Natural killer cell treated with Interleukin-12 subunit alpha and Interleukin-12 subunit beta and Interleukin-15 and Interleukin-18, amount 100 ng/mL, for 72 hours (primary cell): ENCODE measurements around the gene CFAP90. TPM values are rescaled to one million over a fixed set of nuclear protein-coding genes. Genes with fewer than 3 reads are reported as not detected.
A peak's percentile ranks its signal among the peaks of the same experiment; 100 is the strongest.

Experiments used
- ATAC-seq, 2 donors: fragments of 150-1000 bp; cut with Tn5 transposase in 1 of 2; sonication (Bioruptor Pico), chemical (Tn5 transposase) in 1 of 2; 2 replicates each; pipeline ENCODE4 v1.10.0; 2021
- DNase-seq: peaks from one replicate; pipeline ENCODE4 v3.0.0; 2022; ENCODE audit warnings: low spot score
- H3K27ac Mint-ChIP-seq, 2 donors: 1 replicate in 1 of 2; 2 replicates in 1 of 2; pipeline ENCODE4 v1.8.0; 2022; ENCODE audit warnings: mixed read lengths in 2 of 2, mild to moderate bottlenecking in 1 of 2, moderate library complexity in 1 of 2
- H3K27me3 Mint-ChIP-seq, 2 donors: 1 replicate in 1 of 2; 2 replicates in 1 of 2; pipeline ENCODE4 v1.8.0; 2022; ENCODE audit warnings: mixed read lengths in 2 of 2
- H3K36me3 Mint-ChIP-seq: one replicate; pipeline ENCODE4 v1.8.0; 2022; ENCODE audit warnings: mixed read lengths
- H3K4me1 Mint-ChIP-seq, 2 donors: 1 replicate in 1 of 2; 2 replicates in 1 of 2; pipeline ENCODE4 v1.8.0; 2022; ENCODE audit warnings: low read depth in 2 of 2, mixed read lengths in 2 of 2, mild to moderate bottlenecking in 1 of 2
- H3K4me3 Mint-ChIP-seq: one replicate; pipeline ENCODE4 v1.8.0; 2022; ENCODE audit warnings: mixed read lengths
- H3K9me3 Mint-ChIP-seq: 2 replicates; pipeline ENCODE4 v1.8.0; 2022; ENCODE audit warnings: mixed read lengths
- total RNA-seq, 2 donors: library from RNA; stranded (reverse); gene quantifications; one replicate each; pipeline ENCODE4 v1.2.3, GENCODE V29; 2022

Gene CFAP90
- total RNA-seq, 2 donors from 2014 or later: not detected

DNA sequence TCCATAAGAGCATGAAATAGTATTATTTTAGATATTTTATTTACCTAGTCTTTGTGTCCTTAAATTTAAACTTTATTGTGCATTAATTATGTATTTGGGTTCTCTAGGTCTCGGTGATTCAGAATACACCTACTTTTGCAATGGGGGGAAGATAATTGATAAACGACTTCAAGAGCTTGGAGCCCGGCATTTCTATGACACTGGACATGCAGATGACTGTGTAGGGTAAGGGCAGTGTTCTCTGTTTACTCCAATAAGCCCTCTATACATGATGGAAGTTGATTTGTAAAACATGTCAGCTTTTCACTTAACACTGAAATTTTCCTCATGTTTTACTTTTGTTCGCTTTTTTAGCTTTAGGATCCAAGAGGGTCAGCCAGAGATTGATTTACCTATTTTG is 24.2 kb upstream of the CFAP90 start:
- H3K4me1 Mint-ChIP-seq: peaks cover 65 to 75% of the 10 kb centered on the region in 2 donors
- H3K27ac Mint-ChIP-seq: no peak overlapping the region
- peaks cover 44% of the 10 kb centered on the region for H3K36me3 Mint-ChIP-seq
- DNase-seq: no peak
- no peak for ATAC-seq
- H3K9me3 Mint-ChIP-seq: no peaks in the 10 kb centered on the region
- H3K4me3 Mint-ChIP-seq: no peak overlapping the region
- no peaks in the 10 kb centered on the region for H3K27me3 Mint-ChIP-seq

DNA sequence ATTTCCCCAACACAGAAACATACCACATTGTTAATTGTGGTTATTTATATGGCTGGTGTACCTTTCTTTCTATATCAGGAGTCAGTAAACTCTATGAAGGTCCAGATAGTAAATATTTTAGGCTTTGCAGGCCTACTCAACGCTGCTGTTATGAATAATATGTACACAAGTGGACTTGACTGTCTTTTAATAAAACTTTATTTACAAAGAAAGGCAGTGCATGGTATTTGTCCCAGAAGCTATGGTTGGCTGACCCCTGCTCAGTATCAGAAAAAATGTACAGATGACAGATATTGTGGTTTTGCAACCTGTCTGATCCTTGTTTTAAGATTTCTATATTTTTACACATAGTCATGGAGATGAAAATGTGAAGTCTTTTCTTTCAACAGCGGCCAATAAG is 23.7 kb upstream of the CFAP90 start:
- no peaks in the 10 kb centered on the region for H3K9me3 Mint-ChIP-seq
- H3K27ac Mint-ChIP-seq: no peak overlapping the region
- no peaks in the 10 kb centered on the region for H3K27me3 Mint-ChIP-seq
- peaks cover 69 to 79% of the 10 kb centered on the region in 2 donors for H3K4me1 Mint-ChIP-seq
- no peak overlapping the region for H3K4me3 Mint-ChIP-seq
- H3K36me3 Mint-ChIP-seq: peaks cover 44% of the 10 kb centered on the region
- no peak for DNase-seq
- ATAC-seq: no peak

- peak overlapping the region; percentile 86 to 90 for H3K27ac Mint-ChIP-seq
- no peaks in the 10 kb centered on the region for H3K9me3 Mint-ChIP-seq
- no peak for DNase-seq
- H3K27me3 Mint-ChIP-seq: no peaks in the 10 kb centered on the region
- H3K4me3 Mint-ChIP-seq: peak overlapping the region; percentile 67
- peaks cover 65 to 74% of the 10 kb centered on the region in 2 donors for H3K4me1 Mint-ChIP-seq
- peak in 1 of 2 donors; percentile 1 for ATAC-seq
- H3K36me3 Mint-ChIP-seq: peaks cover 40% of the 10 kb centered on the region
Observed at GRCh38 chr5:7873216-7873615, 22.3 kb upstream of the CFAP90 start.

DNA sequence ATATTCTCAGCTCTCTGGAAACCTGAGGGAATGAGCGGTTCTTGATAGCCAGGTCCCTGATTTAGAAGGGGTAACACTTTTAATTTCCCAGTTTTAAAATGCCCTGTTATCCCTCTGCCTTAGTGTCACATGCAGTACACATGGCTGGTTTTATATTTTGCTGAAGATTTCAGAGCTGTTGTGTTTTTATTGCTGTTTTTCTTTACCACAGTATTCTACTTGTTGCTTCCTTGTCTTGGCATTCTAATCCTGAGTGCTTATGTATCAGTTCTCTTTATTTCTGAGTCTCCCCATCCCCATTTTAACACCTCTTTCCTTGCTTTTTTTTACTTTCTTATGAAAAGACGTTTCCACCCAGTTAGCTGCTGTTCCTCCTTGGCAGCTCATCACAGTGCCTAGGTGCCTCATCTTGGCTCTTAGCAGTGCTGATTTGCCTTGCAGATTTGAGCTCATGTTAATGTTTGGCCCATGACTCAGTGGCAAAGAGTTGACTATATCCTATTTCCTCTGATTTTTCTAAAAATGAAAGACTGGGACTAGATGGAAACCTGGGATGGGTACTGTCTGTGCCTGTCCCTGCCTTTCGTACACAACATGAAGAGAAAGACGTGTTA is 21.7 kb upstream of the CFAP90 start:
- DNase-seq: no peak
- H3K4me1 Mint-ChIP-seq: peaks cover 62 to 71% of the 10 kb centered on the region in 2 donors
- H3K4me3 Mint-ChIP-seq: peak overlapping the region; percentile 67
- H3K9me3 Mint-ChIP-seq: no peaks in the 10 kb centered on the region
- ATAC-seq: no peak
- no peaks in the 10 kb centered on the region for H3K27me3 Mint-ChIP-seq
- H3K27ac Mint-ChIP-seq: peak overlapping the region; percentile 86 to 90
- H3K36me3 Mint-ChIP-seq: peaks cover 36% of the 10 kb centered on the region

GRCh38 chr5:7871653-7872052 is 20.7 kb upstream of the CFAP90 start:
- no peak for ATAC-seq
- H3K9me3 Mint-ChIP-seq: no peaks in the 10 kb centered on the region
- peaks cover 32% of the 10 kb centered on the region for H3K36me3 Mint-ChIP-seq
- H3K27ac Mint-ChIP-seq: peak overlapping the region; percentile 86 to 90
- H3K4me3 Mint-ChIP-seq: peak overlapping the region; percentile 95
- H3K27me3 Mint-ChIP-seq: no peaks in the 10 kb centered on the region
- DNase-seq: no peak
- peaks cover 59 to 70% of the 10 kb centered on the region in 2 donors for H3K4me1 Mint-ChIP-seq

- Mint-ChIP-seq H3K4me3 (peak overlapping the region; percentile 95), H3K4me1 (peaks cover 50 to 59% of the 10 kb centered on the region in 2 donors), H3K27ac (peak overlapping the region; percentile 61 to 90), H3K9me3 (no peaks in the 10 kb centered on the region), H3K27me3 (no peaks in the 10 kb centered on the region), H3K36me3 (peaks cover 16% of the 10 kb centered on the region)
- DNase-seq (no peak), ATAC-seq (peak; percentile 69 to 74)
Observed at GRCh38 chr5:7869474-7870136, 18.7 kb upstream of the CFAP90 start.

GRCh38 chr5:7868773-7869473 is 18.0 kb upstream of the CFAP90 start, which contains the start of the genes FASTKD3 and MTRR:
Gene FASTKD3 (minus strand): TSS chr5:7869031. CDS start chr5:7868083, 948 bp downstream.
Gene MTRR (plus strand): TSS chr5:7869148. CDS start chr5:7870795, 1,647 bp downstream.
- Mint-ChIP-seq H3K4me3 (peak within 1 kb of the TSS; percentile 95), H3K36me3 (peaks cover 15% of the 10 kb centered on the region), H3K4me1 (peaks cover 47 to 57% of the 10 kb centered on the region in 2 donors), H3K9me3 (no peaks in the 10 kb centered on the region), H3K27me3 (no peaks in the 10 kb centered on the region), H3K27ac (peak within 1 kb of the TSS; percentile 61 to 90)
- ATAC-seq (peak; percentile 99 to 100), DNase-seq (peak; percentile 92)

GRCh38 chr5:7868427-7868772 is 17.5 kb upstream of the CFAP90 start:
- Mint-ChIP-seq H3K9me3 (no peaks in the 10 kb centered on the region), H3K27me3 (no peaks in the 10 kb centered on the region), H3K36me3 (peaks cover 10% of the 10 kb centered on the region), H3K4me3 (peak overlapping the region; percentile 95), H3K27ac (peak overlapping the region; percentile 61 to 88), H3K4me1 (peaks cover 42 to 52% of the 10 kb centered on the region in 2 donors)
- ATAC-seq (no peak), DNase-seq (no peak)

GRCh38 chr5:7867260-7867659 is 16.3 kb upstream of the CFAP90 start:
- no peaks in the 10 kb centered on the region for H3K9me3 Mint-ChIP-seq
- H3K27me3 Mint-ChIP-seq: no peaks in the 10 kb centered on the region
- no peak overlapping the region for H3K27ac Mint-ChIP-seq
- peaks cover 10% of the 10 kb centered on the region for H3K36me3 Mint-ChIP-seq
- H3K4me3 Mint-ChIP-seq: peak overlapping the region; percentile 95
- ATAC-seq (no peak), DNase-seq (no peak)
- H3K4me1 Mint-ChIP-seq: peaks cover 34 to 41% of the 10 kb centered on the region in 2 donors

DNA sequence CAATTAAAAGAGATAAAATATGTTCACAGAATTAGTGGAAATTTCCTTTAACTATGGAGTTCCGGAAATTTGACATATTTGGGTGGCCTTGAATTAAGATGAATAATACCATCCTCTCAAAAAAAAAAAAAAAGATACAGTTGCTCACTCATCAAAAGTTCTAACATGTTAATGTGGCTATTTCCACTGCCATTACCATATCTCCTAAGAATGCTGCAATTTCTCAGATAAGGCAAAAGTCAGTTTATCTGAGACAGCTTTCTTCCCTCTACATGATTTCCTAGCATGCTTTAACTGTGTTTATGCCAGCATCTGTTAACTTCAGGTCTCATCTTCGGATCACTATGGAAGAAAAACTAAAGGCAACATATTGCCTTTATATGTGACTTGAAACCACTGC is 15.3 kb upstream of the CFAP90 start:
- H3K36me3 Mint-ChIP-seq: peaks cover 15% of the 10 kb centered on the region
- ATAC-seq: no peak
- DNase-seq: no peak
- H3K9me3 Mint-ChIP-seq: no peaks in the 10 kb centered on the region
- no peaks in the 10 kb centered on the region for H3K27me3 Mint-ChIP-seq
- H3K4me3 Mint-ChIP-seq: no peak overlapping the region
- peak overlapping the region in 1 of 2 donors; percentile 25 for H3K27ac Mint-ChIP-seq
- H3K4me1 Mint-ChIP-seq: peaks cover 25 to 31% of the 10 kb centered on the region in 2 donors

- Mint-ChIP-seq H3K27me3 (no peaks in the 10 kb centered on the region), H3K9me3 (no peaks in the 10 kb centered on the region), H3K4me3 (no peak overlapping the region), H3K27ac (peak overlapping the region in 1 of 2 donors; percentile 28), H3K4me1 (peaks cover 12 to 13% of the 10 kb centered on the region in 2 donors), H3K36me3 (peaks cover 16% of the 10 kb centered on the region)
- no peak for DNase-seq
- ATAC-seq: peak in 1 of 2 donors; percentile 71
Observed at GRCh38 chr5:7857926-7858632, 7.1 kb upstream of the CFAP90 start.

DNA sequence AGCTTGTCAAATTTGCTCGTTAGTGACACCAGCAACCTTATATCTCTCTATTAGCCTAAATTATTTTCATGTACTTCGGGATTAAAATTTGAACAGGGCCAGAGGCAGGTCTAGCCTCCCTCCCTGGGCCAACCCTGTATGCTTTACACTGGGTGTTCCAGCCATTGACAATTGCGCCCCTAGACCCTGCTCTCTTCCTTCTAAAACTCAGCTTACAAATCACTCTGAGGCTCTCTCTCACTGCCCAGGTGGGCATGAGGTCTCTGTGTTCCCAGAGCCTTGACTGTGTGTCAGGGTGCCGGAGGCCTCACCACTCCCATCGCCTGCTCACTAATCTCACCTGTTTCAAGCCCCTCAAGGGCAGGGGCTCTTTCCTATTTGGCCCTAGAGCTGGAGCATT is 6.4 kb upstream of the CFAP90 start:
- Mint-ChIP-seq H3K9me3 (no peaks in the 10 kb centered on the region), H3K36me3 (peaks cover 12% of the 10 kb centered on the region), H3K27me3 (peaks cover 0 to under 1% of the 10 kb centered on the region in 2 donors), H3K27ac (peak overlapping the region in 1 of 2 donors; percentile 28), H3K4me3 (no peak overlapping the region), H3K4me1 (peaks cover 13 to 17% of the 10 kb centered on the region in 2 donors)
- DNase-seq: no peak
- no peak for ATAC-seq

GRCh38 chr5:7856855-7857254 is 5.9 kb upstream of the CFAP90 start:
- Mint-ChIP-seq H3K4me3 (no peak overlapping the region), H3K36me3 (peaks cover 12% of the 10 kb centered on the region), H3K9me3 (no peaks in the 10 kb centered on the region), H3K27me3 (peaks cover 0 to 3% of the 10 kb centered on the region in 2 donors), H3K4me1 (peaks cover 16 to 19% of the 10 kb centered on the region in 2 donors), H3K27ac (no peak overlapping the region)
- DNase-seq (no peak), ATAC-seq (no peak)
